HG03521 (cell line): Measurements from ENCODE around the gene MMP25.

Source experiments
- ATAC-seq: cut with Tn5 transposase; IDR thresholded peaks from one replicate; pipeline ENCODE4 v1.9.1; 2021; ENCODE audit warnings: mild to moderate bottlenecking, moderate library complexity; ENCODE audit not compliant: unreplicated experiment

Gene MMP25

GRCh38 chr16:3089717-3090592 is 43.6 kb downstream of the MMP25 start:
- ATAC-seq: no peak

DNA sequence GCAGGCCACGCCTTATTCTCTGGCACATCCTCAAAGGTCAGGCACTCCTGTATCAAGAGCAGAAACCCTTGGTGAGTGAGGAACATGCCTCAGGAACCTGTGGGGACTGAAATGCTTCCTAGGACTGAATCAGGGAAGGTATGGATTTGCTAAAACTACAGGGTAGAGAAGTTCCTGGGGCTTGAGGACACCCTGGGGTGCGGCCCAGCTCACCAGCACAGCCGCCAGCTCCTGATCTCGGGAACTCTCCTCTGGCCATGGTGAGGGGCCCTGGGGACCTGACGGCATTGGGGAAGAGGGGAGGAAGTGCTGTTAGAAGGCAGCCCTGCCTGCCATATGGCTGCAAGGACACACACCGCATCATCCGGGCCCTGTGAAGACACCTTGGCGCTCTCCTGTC is 45.2 kb downstream of the MMP25 start:
- no peak for ATAC-seq

- ATAC-seq: no peak
Observed at GRCh38 chr16:3092501-3092941, 46.2 kb downstream of the MMP25 start.

GRCh38 chr16:3094289-3095027 is 48.1 kb downstream of the MMP25 start:
- ATAC-seq: no peak

DNA sequence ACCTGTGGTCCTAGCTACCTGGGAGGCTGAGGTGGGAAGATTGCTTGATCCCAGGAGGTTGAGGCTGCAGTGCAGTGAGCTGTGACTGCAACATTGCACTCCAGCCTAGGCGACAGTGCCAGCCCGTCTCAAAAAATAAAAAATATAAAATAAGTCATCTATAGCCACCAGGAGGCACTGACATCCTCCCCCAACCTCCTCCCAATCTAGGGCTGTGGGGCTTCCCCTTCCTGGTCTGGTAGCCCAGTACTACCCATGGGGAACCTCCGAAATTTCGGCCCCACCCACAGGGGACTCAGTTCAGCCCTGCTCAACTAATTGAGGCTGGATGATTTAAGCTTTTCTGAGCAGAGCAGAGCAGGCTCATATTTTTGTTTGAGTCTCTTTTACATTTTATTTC is 49.5 kb downstream of the MMP25 start:
- no peak for ATAC-seq

GRCh38 chr16:3096362-3096761 is 50.0 kb downstream of the MMP25 start:
- ATAC-seq: no peak

DNA sequence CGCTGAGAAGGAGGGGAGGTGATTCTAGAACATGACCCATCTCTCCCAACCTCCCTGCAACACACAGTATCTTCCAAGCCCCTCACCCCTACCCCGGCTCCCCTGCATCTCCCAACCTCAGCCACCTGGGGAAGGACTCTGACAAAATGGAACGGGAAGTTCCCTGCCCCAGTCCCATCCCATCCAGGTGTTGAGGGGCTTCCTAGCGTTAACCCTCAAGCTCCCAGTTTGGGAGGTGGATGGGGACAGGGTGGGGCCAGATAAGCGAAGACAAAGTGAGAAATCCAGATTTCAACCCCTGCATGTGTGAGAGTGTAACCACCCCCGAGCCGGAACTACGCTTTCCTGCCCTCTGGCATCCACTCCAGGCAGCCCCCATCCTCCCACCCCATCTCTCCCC is 50.9 kb downstream of the MMP25 start:
- no peak for ATAC-seq

- ATAC-seq: no peak
Observed at GRCh38 chr16:3098459-3099394, 52.4 kb downstream of the MMP25 start, which contains the start of gene ZSCAN10. TSS of gene ZSCAN10 (minus strand) at chr16:3099294. CDS start at chr16:3092937, 6,357 bp downstream.

GRCh38 chr16:3099395-3099731 is 53.0 kb downstream of the MMP25 start:
- no peak for ATAC-seq

DNA sequence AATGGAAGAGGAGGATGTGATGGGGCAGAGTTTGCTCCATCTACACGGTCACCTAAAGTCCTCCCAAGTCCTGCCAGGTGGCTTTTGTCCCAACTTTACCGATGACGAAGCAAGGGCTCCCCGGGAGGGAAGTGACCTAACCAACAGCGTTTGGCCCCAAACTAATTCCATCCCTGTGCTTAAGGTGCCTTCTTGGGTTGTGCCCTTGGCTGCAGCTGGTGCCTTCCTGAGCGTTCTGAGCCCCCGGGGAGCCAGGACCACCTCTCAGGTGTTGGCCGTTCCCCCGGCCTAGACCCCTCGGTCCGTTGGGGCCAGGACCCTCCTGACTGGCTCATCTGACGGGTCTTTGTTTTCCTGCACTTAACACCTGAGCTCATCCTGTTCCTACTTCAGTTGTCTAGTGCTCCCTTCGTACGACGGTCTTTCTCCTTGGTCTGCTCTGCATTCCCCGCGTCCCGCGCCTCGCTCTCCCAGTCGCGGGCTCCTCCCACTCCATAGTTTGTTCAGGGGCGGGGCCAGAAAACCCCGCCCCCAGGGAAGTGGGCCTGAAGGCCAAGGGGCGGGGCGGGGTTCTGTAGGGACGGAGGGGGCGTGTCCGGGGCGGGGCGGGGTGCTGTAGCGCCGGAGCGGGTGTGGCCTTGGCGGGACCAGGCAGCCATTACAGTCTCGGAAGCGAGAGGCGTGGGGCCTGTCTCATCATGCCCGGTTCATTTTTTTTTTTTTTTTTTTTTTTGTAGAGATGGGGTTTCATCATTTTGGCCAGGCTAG is 53.6 kb downstream of the MMP25 start:
- peak; percentile 69 for ATAC-seq

DNA sequence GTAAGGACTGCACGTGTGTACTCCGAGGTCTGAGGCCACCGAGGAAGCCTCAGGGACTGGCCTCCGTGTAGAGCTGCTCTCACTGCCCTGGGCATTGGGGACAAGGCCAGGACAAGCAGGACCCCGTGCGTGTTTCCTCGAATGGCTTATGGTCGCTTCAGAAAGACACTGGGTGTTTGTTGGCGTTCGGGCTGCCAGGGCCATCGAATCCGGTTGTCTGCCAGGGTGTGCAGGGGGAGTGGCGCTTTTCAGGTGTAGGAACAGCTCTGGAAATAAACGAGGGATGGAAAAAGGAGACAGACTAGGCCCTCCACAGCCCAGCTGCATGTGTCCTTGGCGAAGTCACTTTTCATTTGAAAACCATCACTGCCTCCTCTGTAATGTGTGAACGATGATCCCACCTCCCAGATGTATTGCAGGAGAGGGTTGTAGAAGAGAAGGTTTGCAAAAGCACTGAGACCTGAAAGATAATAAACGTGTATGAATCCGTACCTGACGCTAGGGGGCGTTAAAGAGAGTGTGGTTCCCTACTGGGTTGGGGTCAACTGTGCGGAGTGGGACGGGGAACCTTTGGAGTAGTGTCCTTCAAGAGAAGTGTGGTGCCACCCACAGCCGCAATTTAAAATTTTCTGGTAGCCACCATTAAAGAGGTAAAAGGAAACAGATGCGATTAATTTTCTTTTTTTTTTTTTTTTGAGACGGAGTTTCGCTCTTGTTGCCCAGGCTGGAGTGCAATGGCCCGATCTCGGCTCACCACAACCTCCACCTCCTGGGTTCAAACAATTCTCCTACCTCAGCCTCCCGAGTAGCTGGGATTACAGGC is 54.9 kb downstream of the MMP25 start:
- ATAC-seq: no peak

- ATAC-seq: no peak
Observed at GRCh38 chr16:3101841-3102470, 55.6 kb downstream of the MMP25 start.

DNA sequence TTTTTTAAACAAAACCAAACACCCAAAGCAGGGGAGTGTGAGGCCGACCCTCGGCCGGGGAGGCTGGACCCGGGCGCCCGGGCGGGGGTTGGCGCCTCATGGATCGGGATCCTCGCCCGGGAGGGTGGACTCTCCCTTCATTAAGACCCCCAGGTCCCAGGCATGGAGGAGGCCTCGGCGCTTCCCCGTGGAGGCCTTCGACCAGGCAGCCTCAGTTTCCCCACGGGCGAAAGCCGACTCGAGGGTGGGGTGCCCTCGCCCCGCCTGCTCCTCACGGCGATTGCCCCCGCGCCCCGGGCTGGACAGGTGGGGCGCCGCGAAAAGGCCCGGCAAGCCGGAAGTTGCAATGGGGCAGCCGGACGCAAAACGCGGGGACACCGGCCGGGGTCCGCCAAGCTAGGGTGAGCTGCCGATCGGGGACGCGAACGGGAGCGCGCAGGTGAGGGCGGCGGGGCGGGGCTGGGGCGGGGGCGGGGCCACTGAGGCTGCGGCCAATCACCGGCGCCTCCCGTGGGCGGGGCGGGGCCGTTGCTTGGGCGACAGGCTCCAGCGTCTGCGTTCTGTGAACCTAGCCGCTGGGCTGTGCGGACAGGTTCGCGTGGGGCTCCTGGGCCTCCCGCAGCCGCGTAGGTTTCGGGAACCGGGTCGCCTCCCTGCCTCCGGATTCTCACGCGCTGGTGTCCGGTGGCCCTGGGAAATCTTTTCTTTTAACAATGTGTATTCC is 60.0 kb downstream of the MMP25 start:
- ATAC-seq: peak; percentile 79
